DMS79 treated with DMSO at 0.1 percent for 48 hours (cell line): ENCODE data around the gene NIPAL3.
"Not testable (repeated sequence)": the region's sequence is repeated elsewhere in the genome, so short reads cannot be mapped to it uniquely, and the experiment has no call there.

Experiments
- DNase-seq: peaks from one replicate; lab custom pipeline; 2025; lab: John Stamatoyannopoulos, UW

Gene NIPAL3

GRCh38 chr1:24517898-24518297 lies 102.3 kb downstream of the NIPAL3 start:
- no peak for DNase-seq

- not testable (repeated sequence) for DNase-seq
Observed at GRCh38 chr1:24520282-24520681, 104.7 kb downstream of the NIPAL3 start.
